NB4 (cell line): ENCODE measurements around the gene CLDN5.

Experiments
- DNase-seq: peaks from one replicate; pipeline ENCODE4 v3.0.0; 2010; ENCODE audit warnings: low read depth
- H3K4me3 ChIP-seq: one replicate; pipeline ENCODE4 v1.5.1; 2011; ENCODE audit warnings: mild to moderate bottlenecking, low read depth, low read length, moderate library complexity
- CTCF ChIP-seq: IDR thresholded peaks from one replicate; pipeline ENCODE4 v1.5.1; 2012; ENCODE audit warnings: low read depth, low read length
- MYC ChIP-seq: IDR thresholded peaks from 2 replicates; pipeline ENCODE4 v1.6.1; 2011; ENCODE audit warnings: low read depth, low read length
- POLR2A ChIP-seq: IDR thresholded peaks from 2 replicates; pipeline ENCODE4 v1.6.1; 2011; ENCODE audit warnings: mild to moderate bottlenecking; ENCODE audit not compliant: insufficient read length; ENCODE audit errors: extremely low read depth
- TF ChIP-seq, protein P1 (sequence below): IDR thresholded peaks from 2 replicates; pipeline ENCODE4 v1.6.1; 2011; ENCODE audit warnings: low read depth, low read length

Gene CLDN5

GRCh38 chr22:19543970-19544708 is 19.9 kb upstream of the CLDN5 start:
- no peak for DNase-seq
- no peak overlapping the region for H3K4me3 ChIP-seq
- TF ChIP-seq CTCF (no peak), MYC (no peak), POLR2A (no peak)
- TF ChIP-seq, protein P1, sequence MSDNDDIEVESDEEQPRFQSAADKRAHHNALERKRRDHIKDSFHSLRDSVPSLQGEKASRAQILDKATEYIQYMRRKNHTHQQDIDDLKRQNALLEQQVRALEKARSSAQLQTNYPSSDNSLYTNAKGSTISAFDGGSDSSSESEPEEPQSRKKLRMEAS = no peak

- no peak for DNase-seq
- no peak overlapping the region for H3K4me3 ChIP-seq
- TF ChIP-seq CTCF = no peak
- TF ChIP-seq MYC = no peak
- TF ChIP-seq, protein P1 = no peak
- TF ChIP-seq POLR2A = no peak
Measured at GRCh38 chr22:19540394-19540793, 16.2 kb upstream of the CLDN5 start.

DNA sequence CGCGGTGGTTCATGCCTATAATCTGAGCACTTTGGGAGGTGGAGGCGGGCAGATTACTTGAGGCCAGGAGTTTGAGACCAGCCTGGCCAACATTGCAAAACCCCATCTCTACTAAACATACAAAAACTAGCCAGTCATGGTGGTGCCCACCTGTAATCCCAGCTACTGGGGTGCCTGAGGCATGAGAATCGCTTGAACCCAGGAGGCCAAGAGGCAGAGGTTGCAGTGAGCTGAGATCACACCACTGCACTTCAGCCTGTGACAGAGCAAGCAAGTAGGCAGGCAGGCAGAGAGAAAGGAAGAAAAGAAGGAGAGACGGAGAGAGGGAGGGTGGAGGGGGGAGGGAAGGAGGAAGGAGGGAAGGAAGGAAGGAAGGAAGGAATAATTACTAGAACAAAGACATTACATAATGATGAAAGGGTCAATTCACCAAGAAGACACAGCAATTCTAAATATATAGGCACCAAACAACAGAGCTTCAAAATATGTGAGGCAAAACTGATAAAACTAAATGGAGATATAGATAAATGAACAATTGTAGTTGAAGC is 13.8 kb upstream of the CLDN5 start:
- no peak for TF ChIP-seq POLR2A
- TF ChIP-seq, protein P1 = no peak
- TF ChIP-seq CTCF = no peak
- no peak for TF ChIP-seq MYC
- DNase-seq = no peak
- no peak overlapping the region for H3K4me3 ChIP-seq

- no peak overlapping the region for H3K4me3 ChIP-seq
- TF ChIP-seq, protein P1 = no peak
- TF ChIP-seq CTCF (no peak), MYC (no peak), POLR2A (no peak)
- no peak for DNase-seq
Measured at GRCh38 chr22:19536564-19536963, 12.4 kb upstream of the CLDN5 start.

DNA sequence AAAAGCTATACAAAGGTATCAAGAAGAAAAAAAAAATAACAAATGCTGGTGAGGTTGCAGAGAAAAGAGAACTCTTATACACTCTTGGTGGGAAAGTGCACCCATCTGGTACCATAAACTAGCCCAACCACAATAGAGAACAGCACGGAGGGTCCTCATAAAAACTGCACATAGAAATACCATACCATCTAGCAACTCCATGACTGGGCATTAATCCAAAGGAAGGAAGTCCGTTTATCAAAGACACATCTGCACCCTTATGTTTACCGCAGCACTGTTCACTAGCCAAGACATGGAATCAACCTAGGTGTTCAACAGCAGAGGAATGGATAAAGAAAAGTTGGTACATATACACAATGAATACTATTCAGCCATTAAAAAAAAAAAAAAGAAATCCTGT is 10.8 kb upstream of the CLDN5 start:
- peak; percentile 43 for DNase-seq
- TF ChIP-seq CTCF (no peak), POLR2A (no peak), MYC (no peak)
- TF ChIP-seq, protein P1 = no peak
- no peak overlapping the region for H3K4me3 ChIP-seq
